ENCODE data around the gene GPC6. TPM values are rescaled to one million over a fixed set of nuclear protein-coding genes. Genes with fewer than 3 reads are reported as not detected.
"Not testable (repeated sequence)": the region's sequence is repeated elsewhere in the genome, so short reads cannot be mapped to it uniquely, and the experiment has no call there.

The GPC6 gene
- total RNA-seq, 1 experiment from 2014 or later = 0.22 TPM

GRCh38 chr13:93323880-93324279 is 97.3 kb downstream of the GPC6 start:
- RAD21 ChIA-PET (ENCODE audit: low non-redundant PET in 1 of 2, low total read pairs in 2 of 2, uncharacterized antibody in 2 of 2, unreplicated experiment in 2 of 2); DNase-seq (ENCODE audit: low read depth, low spot score); H3K4me1 ChIP-seq (ENCODE audit: control insufficient read depth in 1 of 2, insufficient read depth in 2 of 2, low read length in 2 of 2); H3K27me3 ChIP-seq (ENCODE audit: insufficient read depth, low read length); H3K27ac ChIP-seq (ENCODE audit: low read depth, low read length); H3K9ac ChIP-seq (ENCODE audit: low read length); H3K36me3 ChIP-seq (ENCODE audit: control insufficient read depth in 1 of 2, insufficient read depth in 2 of 2, low read length in 2 of 2); H3K4me3 ChIP-seq (replicated peaks in 1 of 2; ENCODE audit: low read depth in 1 of 2, low read length in 2 of 2); CTCF ChIA-PET; ATAC-seq; POLR2A ChIA-PET; H4K20me1 ChIP-seq (ENCODE audit: insufficient read depth); H2AFZ ChIP-seq (ENCODE audit: low read depth, low read length, poor library complexity, severe bottlenecking); H3K9me2 ChIP-seq (ENCODE audit: insufficient read depth); H3K4me2 ChIP-seq (ENCODE audit: low read length); BruUV-seq (replicated peaks); intact Hi-C loops (cut with micrococcal nuclease); H3K79me2 ChIP-seq (ENCODE audit: insufficient read depth, low read length): not testable (repeated sequence)
- peaks cover 6 to 25% of the 10 kb centered on the region in 2 experiments; a peak in 2 of 4 replicates for H3K9me3 ChIP-seq (ENCODE audit: control insufficient read depth in 1 of 2, insufficient read depth in 1 of 2, low read depth in 1 of 2, low read length in 2 of 2)

- ATAC-seq = no peak
- H3K9me3 ChIP-seq (ENCODE audit: control insufficient read depth in 1 of 2, insufficient read depth in 1 of 2, low read depth in 1 of 2, low read length in 2 of 2) = peaks cover 6 to 15% of the 10 kb centered on the region in 2 experiments; a peak in 2 of 4 replicates
- CTCF ChIA-PET = no interaction called here
Measured at GRCh38 chr13:93325303-93326233, 99.0 kb downstream of the GPC6 start.

More at GRCh38 chr13:93325303-93326233, 99.0 kb downstream of the GPC6 start:
- Histone ChIP-seq H3K4me1 (ENCODE audit: control insufficient read depth in 1 of 2, insufficient read depth in 2 of 2, low read length in 2 of 2) (no peaks in the 10 kb centered on the region), H3K79me2 (ENCODE audit: insufficient read depth, low read length) (no peaks in the 10 kb centered on the region), H3K9me2 (ENCODE audit: insufficient read depth) (no peaks in the 10 kb centered on the region), H3K9ac (ENCODE audit: low read length) (no peak overlapping the region), H4K20me1 (ENCODE audit: insufficient read depth) (no peaks in the 10 kb centered on the region), H3K27ac (ENCODE audit: low read depth, low read length) (no peak overlapping the region), H3K4me2 (ENCODE audit: low read length) (no peak overlapping the region), H3K4me3 (replicated peaks in 1 of 2; ENCODE audit: low read depth in 1 of 2, low read length in 2 of 2) (no peak overlapping the region), H3K27me3 (ENCODE audit: insufficient read depth, low read length) (no peaks in the 10 kb centered on the region), H3K36me3 (ENCODE audit: control insufficient read depth in 1 of 2, insufficient read depth in 2 of 2, low read length in 2 of 2) (no peaks in the 10 kb centered on the region), H2AFZ (ENCODE audit: low read depth, low read length, poor library complexity, severe bottlenecking) (no peak overlapping the region)
- POLR2A ChIA-PET = no interaction called here
- RAD21 ChIA-PET (ENCODE audit: low non-redundant PET in 1 of 2, low total read pairs in 2 of 2, uncharacterized antibody in 2 of 2, unreplicated experiment in 2 of 2) = no interaction called here
- TF ChIP-seq ZFX (IDR thresholded peaks at IDR 0.05) = no peak
- intact Hi-C loops (cut with micrococcal nuclease) = no loop called here
- BruUV-seq (replicated peaks) = no TSS peak
- no peak for DNase-seq (ENCODE audit: low read depth, low spot score)
